ENCODE results near the gene SKOR1. TPM values are rescaled to one million over a fixed set of nuclear protein-coding genes. Genes with fewer than 3 reads are reported as not detected.

SKOR1 gene
- total RNA-seq, 4 donors from 2014 or later: 0.49 to 1.2 (median 0.85) TPM

DNA sequence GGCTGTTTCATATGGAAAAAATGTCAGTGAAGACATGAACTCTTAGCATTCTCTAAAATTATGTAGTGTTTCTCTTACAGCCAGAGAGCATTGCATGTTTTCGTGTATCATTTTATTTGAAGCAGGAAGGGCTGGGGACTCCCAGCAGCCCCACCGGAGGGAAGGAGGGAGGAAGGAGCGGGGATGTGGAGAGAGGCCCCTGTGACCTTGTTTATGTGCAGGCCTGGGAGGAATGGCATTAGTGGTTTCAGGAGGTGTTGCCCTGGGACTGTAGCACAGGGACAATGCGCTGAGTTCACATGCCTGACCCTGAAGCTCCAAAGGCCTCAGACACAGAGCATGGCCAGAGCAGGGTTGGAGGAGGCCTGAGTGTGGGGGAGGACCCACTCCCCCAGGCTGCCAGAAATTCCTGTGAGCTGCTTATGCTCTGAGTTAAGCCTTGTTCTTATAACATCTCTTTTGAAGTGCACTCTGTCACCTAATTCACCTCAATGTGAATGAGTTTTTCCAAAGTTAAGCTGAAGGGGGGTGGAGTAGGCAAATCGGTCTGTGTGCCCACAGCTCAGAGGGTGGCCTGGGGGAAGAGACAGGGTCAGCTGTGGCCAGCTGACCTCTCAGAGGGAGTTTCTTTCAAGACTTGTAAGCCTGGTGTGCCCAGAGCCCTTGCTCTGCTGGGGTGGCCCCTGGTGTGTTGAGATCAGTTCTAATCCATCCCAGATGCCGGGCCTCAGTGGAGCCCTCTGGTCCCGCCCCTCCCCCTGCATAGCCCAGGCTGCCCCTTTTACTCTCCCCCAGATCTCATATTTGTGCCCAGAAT lies 18.5 kb downstream of the SKOR1 start:
- peak; percentile 81 to 86 for DNase-seq
- TF ChIP-seq POLR2A (IDR thresholded peaks at IDR 0.05): peak in 1 of 2 donors; percentile 35
- TF ChIP-seq, protein P1, sequence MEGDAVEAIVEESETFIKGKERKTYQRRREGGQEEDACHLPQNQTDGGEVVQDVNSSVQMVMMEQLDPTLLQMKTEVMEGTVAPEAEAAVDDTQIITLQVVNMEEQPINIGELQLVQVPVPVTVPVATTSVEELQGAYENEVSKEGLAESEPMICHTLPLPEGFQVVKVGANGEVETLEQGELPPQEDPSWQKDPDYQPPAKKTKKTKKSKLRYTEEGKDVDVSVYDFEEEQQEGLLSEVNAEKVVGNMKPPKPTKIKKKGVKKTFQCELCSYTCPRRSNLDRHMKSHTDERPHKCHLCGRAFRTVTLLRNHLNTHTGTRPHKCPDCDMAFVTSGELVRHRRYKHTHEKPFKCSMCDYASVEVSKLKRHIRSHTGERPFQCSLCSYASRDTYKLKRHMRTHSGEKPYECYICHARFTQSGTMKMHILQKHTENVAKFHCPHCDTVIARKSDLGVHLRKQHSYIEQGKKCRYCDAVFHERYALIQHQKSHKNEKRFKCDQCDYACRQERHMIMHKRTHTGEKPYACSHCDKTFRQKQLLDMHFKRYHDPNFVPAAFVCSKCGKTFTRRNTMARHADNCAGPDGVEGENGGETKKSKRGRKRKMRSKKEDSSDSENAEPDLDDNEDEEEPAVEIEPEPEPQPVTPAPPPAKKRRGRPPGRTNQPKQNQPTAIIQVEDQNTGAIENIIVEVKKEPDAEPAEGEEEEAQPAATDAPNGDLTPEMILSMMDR (IDR thresholded peaks at IDR 0.05): no peak
- H3K27ac ChIP-seq: peak overlapping the region; percentile 74 to 85 (median 79)

DNA sequence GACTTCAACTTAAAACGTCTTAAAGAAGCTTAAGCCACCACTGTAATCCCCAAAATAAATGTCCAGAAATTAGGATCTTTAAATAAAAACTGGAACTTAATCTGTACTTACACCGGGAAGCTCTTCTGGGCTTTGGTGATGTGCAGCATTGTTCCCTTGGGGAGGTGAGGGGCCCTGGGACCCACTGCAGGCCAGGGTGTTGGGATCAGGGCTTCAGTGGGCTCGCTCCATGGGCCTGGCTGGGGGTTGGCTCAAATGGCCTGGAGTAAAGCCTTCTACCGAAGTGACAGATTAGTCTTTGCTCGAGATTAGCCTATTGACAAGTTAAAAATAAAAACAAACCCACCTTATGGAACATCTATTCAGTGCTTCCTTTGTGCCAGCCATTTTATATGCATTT lies 20.7 kb downstream of the SKOR1 start:
- 92 to 93% methylated on average over 5 of the region's 5 CpGs for WGBS, 2 donors
- no peak for DNase-seq
- TF ChIP-seq, protein P1 (IDR thresholded peaks at IDR 0.05): no peak
- no peak for TF ChIP-seq POLR2A (IDR thresholded peaks at IDR 0.05)
- Histone ChIP-seq H3K9me3 (no peaks in the 10 kb centered on the region), H3K36me3 (no peaks in the 10 kb centered on the region), H3K4me3 (replicated peaks in 1 of 3) (no peak overlapping the region), H3K27ac (no peak overlapping the region), H3K27me3 (no peaks in the 10 kb centered on the region), H3K4me1 (peaks cover 38 to 47% of the 10 kb centered on the region in 2 donors)
- intact Hi-C loops (cut with DNase I): no loop called here

More for the DNA sequence above, 18.5 kb downstream of the SKOR1 start:
- no peaks in the 10 kb centered on the region for H3K27me3 ChIP-seq
- 47 to 56% methylated on average over 7 of the region's 7 CpGs for WGBS, 2 donors
- no peak overlapping the region for H3K4me3 ChIP-seq (replicated peaks in 1 of 3)
- H3K9me3 ChIP-seq: no peaks in the 10 kb centered on the region
- H3K4me1 ChIP-seq: peaks cover 38 to 54% of the 10 kb centered on the region in 2 donors
- no peaks in the 10 kb centered on the region for H3K36me3 ChIP-seq
- intact Hi-C loops (cut with DNase I): no loop called here

DNA sequence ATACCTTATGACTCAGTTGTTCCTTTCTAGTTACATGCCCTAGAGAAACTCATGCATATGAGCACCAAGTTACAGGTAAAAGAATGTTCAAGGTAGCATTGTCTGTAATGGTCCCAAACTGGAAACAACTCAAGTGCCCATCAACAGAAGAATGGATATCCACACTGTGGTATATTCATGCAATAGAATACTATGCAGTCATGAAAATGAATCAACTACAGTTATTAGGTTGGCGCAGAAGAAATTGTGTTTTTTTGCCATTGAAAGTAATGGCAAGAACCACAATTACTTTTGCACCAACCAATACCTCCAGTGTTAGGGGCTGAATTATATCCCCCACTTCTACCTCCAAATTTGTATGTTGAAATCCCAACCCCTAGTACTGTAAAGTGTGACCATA lies 24.2 kb downstream of the SKOR1 start:
- WGBS, 2 donors: 97 to 100% methylated on average over 1 of the region's 1 CpG
- no peaks in the 10 kb centered on the region for H3K36me3 ChIP-seq
- DNase-seq: no peak
- H3K9me3 ChIP-seq: no peaks in the 10 kb centered on the region
- no peak overlapping the region for H3K4me3 ChIP-seq (replicated peaks in 1 of 3)
- peaks cover 13 to 27% of the 10 kb centered on the region in 2 donors for H3K4me1 ChIP-seq
- H3K27ac ChIP-seq: no peak overlapping the region
- intact Hi-C loops (cut with DNase I): no loop called here
- H3K27me3 ChIP-seq: no peaks in the 10 kb centered on the region
- no peak for TF ChIP-seq POLR2A (IDR thresholded peaks at IDR 0.05)
- TF ChIP-seq, protein P1 (IDR thresholded peaks at IDR 0.05): no peak

DNA sequence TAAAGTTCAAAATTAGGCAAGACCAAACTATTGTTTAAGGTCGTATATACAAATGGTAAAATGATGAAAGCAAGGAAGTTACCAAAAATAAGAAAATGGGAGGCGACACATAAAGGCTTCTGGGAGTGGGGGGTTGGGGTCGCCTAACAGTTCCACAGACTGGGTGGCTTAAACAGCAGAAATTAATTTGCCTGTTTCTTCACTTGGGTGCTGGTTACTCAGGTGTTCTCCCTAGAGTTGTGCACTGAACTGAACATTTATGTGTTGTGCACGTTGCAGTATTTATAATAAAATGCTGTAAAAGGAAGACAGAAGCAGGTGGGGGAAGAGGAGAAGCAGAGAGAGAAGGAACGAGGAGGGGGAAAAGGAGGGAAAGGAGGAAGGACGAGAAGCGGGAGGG lies 25.0 kb downstream of the SKOR1 start:
- Histone ChIP-seq H3K4me3 (replicated peaks in 1 of 3) (no peak overlapping the region), H3K27me3 (no peaks in the 10 kb centered on the region), H3K4me1 (peaks cover 11 to 25% of the 10 kb centered on the region in 2 donors), H3K27ac (no peak overlapping the region), H3K9me3 (no peaks in the 10 kb centered on the region), H3K36me3 (no peaks in the 10 kb centered on the region)
- intact Hi-C loops (cut with DNase I): no loop called here
- DNase-seq: no peak
- TF ChIP-seq POLR2A (IDR thresholded peaks at IDR 0.05): no peak
- TF ChIP-seq, protein P1 (IDR thresholded peaks at IDR 0.05): no peak
- WGBS, 2 donors: 72 to 82% methylated on average over 7 of the region's 7 CpGs

DNA sequence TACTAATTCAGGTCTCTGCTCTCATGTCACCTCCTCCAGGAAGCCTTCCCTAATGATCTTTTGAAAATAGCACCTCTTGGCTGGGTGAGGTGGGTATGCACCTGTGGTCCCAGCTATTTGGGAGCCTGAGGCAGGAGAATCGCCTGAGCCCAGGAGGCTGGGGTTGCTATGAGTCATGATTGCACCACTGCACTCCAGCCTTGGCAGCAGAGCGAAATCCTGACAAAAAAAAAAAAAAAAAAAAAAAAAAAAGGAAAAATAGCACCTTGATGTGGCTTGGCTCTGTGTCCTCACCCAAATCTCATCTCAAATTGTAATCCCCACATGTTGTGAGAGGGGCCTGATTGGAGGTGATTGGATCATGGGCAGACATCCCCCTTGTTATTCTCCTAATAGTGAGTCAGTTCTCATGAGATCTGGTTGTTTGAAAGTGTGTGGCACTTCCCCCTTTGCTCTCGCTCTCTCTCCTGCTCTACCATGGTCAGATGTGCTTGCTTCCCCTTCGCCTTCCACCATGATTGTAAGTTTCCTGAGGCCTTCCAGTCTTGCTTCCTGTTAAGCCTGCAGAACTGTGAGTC lies 25.8 kb downstream of the SKOR1 start:
- 78 to 81% methylated on average over 4 of the region's 4 CpGs for WGBS, 2 donors
- Histone ChIP-seq H3K9me3 (no peaks in the 10 kb centered on the region), H3K4me1 (peaks cover 15 to 30% of the 10 kb centered on the region in 2 donors), H3K4me3 (replicated peaks in 1 of 3) (no peak overlapping the region), H3K27me3 (no peaks in the 10 kb centered on the region), H3K36me3 (no peaks in the 10 kb centered on the region), H3K27ac (no peak overlapping the region)
- no peak for TF ChIP-seq POLR2A (IDR thresholded peaks at IDR 0.05)
- TF ChIP-seq, protein P1 (IDR thresholded peaks at IDR 0.05): no peak
- intact Hi-C loops (cut with DNase I): no loop called here
- DNase-seq: peak in 1 of 2 donors; percentile 33

Measured in thyroid gland (tissue), 4 donors.